GM18508 (cell line): ENCODE measurements around the gene H3-3A.
A peak's percentile ranks its signal among the peaks of the same experiment; 100 is the strongest.
"Not testable (repeated sequence)": the region's sequence is repeated elsewhere in the genome, so short reads cannot be mapped to it uniquely, and the experiment has no call there.

Experiments
- ATAC-seq: cut with Tn5 transposase; IDR thresholded peaks from one replicate; pipeline ENCODE4 v1.9.1; 2021; ENCODE audit warnings: moderate number of reproducible peaks; ENCODE audit not compliant: insufficient read depth, unreplicated experiment

Gene H3-3A

DNA sequence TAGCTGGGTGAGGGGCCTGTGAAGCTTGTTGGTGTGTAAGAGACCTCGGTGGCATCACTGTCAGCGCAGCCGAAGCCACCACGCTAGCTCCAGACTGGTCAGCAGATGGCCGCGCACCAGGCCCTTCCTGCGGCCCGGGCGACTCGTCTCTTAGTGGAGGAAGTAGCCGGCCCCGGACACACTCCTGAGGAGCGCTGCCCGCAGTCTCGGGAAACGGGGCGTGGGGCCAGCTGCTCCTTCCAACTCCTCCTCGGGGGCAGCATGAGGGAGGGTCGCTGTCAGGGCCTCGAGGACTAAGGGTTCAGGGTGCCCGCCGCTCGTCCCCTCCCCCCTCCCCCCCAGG is 20.4 kb downstream of the H3-3A start:
- ATAC-seq, result no peak

DNA sequence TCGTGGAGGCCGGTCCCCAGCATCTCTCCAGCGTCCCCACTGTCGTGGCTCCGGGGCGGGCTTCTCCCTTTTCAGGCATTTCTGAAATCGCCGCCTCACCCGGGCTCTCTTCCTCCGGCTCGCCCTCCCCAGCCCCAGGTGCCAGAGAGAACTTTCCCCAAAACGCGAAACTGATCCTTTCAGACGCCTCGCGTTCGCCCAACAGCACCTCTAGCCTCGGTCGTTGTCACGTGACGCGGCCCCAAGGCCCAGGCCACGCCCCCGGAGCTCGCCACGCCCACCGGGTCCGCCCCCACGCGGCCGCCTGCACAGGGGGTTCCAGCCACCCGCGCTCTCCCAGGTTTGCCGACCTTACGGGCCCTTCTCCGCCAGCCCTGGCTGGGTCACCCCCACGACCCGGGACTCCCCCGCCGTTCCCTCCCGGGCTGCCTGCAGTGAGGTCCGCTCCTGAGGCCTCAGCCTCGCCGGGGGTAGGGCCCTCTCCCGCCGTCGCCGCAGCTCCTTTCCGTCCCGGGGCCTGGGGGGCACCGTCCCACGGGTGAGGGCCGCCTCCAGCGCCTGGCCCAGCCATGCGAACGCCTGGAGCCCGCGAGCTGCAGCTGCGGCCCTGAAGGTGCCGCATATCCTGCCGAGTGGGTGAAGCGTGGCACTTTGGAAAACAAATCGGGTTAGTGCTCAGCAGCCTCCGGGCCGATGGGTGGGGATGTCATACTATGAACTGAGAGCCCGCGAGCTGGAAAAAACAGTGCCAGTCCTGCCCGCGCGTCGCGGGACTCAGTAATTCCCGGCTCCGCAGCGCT is 21.0 kb downstream of the H3-3A start:
- peak; percentile 62 for ATAC-seq

DNA sequence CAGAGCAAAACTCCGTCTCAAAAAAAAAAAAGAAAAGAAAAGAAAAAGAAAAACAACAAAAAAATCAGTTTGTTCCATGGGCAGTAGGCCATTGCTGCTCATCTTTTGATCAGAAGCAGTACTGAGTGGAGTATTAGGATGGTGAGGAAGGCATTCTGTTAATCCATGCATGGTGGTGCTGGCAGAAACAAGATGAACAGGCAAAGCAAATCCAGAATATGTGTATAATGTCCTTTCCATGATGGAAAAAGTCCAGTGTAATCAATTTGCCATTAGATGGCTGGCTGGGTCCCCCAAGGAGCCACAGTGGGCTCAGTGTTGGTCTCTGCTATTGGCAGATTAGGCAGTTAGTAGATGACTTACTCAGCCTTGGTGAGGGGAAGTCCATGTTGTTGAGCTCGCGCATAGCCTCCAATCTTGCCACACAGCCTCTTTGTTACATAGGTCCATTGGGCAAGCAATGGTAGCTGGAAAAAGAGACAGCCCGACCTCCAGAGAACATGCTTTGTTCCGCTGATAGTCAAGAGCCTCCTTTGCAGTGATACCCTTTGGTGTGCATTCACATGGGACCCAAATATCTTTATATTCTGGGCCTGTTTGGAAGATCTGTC is 23.3 kb downstream of the H3-3A start:
- no peak for ATAC-seq

DNA sequence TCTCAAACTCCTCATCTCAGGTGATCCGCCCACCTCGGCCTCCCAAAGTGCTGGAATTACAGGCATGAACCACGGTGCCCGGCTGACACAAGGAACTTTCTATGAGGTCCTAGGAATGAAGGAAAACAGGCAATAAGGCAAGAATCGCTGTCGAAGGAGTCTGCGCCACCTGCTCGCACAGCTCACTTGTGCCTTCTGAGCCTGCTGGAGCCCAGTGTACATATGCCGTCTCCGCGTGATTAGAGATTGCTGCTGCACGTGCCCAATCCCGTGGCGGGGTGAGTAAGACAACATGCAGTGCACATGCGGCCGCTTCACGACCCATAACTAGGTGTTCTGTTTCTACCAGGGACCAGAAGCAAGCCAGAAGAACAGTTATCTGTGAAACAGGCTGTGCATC is 24.3 kb downstream of the H3-3A start:
- ATAC-seq, result no peak

DNA sequence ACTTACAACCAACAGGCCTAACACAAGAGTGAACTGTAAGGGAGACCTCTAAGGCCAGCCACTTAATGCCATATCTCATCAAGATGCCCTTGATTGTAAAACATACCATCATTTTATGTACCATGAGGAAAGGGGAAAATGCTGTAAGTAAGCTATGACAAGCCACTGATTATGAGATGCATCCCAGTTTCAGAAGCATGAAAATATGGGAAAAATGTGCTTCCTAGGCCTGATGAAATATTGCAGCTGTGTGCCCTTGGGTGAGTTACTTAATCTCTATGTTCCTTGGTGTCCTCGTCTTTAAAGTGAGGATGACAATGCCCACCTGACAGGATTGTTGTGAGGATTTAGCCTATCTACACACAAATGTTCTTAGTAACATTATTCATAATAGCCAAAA is 28.9 kb downstream of the H3-3A start:
- ATAC-seq, result no peak

DNA sequence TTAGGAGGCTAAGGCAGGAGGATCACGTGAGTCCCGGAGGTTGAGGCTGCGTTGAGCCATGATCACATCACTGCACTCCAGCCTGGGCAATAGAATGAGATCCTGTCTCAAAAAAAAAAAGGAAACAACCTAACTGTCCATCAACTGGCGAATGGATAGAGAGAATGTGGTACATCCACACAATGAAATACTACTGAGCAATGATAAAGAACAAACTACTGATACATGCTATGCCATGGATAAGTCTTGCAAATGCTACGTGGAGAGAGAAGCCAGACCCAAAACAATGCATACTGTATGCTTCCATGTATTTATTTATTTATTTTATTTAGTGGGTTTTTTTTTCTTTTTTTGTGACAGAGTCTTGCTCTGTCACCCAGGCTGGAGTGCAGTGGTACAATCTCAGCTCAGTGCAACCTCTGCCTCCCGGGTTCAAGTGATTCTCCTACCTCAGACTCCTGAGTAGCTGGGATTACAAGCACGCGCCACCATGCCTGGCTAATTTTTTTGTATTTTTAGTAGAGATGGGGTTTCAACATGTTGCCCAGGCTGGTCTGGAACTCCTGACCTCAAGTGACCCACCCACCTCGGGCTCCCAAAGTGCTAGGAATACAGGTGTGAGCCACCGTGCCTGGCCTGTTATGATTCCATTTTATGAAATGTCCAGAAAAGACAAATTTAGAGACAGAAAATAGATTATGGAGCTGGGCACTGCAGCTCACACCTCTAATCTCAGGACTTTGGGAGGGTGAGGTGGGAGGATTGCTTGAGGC is 29.7 kb downstream of the H3-3A start:
- ATAC-seq, result not testable (repeated sequence)

DNA sequence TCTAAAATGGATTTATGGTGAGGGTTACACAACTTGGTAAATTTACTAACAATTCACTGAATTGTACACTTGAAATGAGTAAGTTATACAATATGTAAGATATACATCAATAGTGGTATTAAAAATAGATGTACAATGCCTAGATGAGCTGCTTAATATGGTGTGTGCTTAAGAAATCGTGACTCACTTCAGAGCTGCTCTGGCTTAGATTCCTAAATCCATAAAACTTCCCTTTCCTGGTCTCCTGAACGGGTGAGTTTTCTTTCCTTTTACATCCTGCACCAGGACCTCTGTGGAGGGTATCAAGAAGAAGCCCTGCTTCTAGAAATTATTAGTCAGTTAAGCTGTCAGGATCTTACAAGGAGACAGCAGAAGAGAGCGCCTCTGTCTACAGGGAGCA is 30.4 kb downstream of the H3-3A start:
- no peak for ATAC-seq

DNA sequence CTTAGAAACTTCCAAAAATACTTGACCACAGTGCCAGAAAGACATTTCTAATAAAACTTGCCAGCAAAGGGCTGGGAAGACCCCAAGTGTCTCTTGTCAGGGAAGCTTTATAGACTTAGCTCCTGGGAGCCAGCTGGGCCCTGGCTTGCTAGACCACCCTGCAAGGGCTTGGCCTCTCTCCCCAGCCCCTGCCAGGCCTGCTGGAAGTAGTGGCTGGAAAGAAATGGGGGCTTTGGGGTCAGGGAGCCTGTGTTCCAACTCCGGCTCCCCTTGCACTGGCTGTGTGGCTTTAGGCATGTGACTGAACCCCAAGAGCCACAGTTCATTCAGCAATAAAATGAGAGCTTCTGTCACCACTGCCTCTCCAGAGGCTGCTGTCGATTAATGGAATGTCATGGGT is 31.1 kb downstream of the H3-3A start:
- ATAC-seq, result no peak

DNA sequence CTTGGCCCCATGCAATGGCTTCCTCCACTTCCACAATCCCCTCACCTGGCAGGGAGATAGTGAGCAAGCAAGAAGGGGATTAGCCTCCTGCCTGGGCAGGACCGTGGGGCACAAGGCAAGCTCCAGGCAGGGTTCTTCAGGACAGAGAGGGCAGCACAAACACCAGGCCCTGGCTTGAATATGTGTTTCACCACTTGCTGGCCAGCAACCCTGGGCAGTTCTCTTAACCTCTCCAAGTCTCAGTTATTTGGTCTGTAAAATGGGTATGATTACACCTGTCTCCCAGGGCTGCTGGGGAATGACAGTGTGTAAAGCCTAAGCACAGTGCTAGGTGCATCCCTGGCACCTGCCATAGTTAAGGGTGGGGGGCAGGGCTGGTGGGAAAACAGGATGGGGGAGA is 31.9 kb downstream of the H3-3A start:
- no peak for ATAC-seq

DNA sequence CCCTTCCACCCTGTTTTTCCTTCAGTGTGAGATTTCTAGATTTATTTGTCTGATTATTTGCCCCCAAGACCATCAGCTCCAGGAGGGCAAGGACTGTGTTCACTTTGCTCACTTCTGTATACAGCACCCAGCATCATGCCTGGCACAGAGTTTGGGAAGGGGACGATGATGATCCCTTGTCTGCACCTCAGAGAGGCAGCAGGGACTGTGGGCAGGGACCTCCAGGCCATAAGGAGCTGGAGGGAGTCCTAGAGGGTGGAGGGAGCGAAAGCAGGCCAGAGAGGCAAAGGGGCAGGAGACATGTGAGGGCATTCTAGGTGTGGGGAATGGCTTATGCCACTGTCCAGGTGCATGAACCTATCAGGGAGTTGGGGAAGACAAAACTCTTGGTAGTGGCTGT is 32.8 kb downstream of the H3-3A start:
- no peak for ATAC-seq

DNA sequence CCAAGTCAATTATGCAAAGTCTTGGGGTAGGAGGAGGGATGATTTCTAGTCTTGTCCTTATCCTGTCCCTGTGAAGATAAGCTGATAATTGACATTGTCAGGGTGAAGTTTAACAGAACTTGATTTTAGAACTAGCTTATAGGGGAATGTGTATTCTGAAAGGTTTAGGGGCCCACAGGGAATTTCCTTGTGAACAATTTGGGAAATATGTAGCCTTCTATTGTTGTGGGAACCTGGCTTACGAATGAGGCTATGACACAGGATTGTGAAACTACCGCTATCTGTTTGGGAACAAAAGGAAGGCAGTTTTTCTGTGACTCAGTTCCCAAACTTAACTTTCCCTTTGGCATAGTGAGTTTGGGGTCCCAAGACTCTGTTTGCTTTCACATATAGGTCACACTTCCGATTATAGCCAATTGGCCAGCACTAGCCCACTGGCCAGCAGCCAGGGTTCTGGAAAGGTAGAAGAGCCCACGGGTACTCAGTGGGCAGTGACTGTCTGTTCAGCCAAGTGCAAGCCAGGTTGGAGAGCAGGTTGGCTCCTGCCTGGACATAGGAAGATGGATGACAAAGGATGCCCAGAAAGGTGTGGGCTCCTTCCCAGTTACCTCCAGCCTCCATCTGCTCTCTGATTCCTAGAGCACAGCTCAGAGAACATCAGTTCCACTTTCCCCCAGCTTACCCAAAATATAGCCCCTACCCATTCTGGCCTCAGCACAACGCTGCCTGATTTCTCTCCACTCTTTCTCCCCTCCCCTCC is 35.5 kb downstream of the H3-3A start:
- ATAC-seq, result no peak

DNA sequence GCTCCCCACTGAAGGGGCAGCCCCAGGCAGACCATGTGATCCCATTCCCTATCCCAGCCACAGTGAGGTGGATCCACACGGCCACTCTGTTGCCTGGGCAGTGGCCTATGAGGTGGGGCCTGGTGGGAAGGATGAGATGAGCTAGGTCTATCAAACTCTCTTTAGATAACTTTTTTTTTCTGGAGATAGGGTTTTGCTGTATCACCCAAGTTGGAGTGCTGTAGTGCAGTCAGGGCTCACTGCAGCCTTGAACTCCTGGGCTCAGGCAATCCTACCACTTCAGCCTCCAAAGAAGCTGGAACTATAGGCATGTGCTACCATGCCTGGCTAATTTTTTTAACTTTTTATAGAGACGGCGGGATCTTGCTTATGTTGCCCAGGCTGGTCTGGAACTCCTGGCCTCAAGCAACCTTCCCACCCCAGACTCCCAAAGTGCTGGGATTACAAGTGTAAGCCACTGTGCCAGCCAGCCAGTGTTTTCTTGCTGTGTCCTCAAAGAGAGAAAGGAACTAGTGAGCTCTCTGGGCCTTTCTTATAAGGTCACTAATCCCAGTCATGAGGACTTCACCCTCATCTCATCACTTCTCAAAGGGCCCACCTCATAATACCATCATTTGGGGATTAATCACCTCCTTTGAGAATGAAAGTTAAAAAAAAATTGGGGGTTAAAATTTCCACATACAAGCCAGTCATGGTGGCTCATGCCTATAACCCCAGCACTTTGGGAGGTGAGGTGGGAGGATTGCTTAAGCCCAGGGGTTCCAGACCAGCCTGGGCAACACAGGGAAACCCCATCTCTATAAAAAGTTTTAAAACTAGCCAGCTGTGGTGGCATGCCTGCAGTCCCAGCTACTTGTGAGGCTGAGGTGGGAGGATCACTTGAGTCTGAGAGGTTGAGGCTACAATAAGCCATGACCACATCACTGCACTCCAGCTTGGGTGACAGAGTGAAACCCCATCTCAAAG is 36.6 kb downstream of the H3-3A start:
- ATAC-seq, result no peak

DNA sequence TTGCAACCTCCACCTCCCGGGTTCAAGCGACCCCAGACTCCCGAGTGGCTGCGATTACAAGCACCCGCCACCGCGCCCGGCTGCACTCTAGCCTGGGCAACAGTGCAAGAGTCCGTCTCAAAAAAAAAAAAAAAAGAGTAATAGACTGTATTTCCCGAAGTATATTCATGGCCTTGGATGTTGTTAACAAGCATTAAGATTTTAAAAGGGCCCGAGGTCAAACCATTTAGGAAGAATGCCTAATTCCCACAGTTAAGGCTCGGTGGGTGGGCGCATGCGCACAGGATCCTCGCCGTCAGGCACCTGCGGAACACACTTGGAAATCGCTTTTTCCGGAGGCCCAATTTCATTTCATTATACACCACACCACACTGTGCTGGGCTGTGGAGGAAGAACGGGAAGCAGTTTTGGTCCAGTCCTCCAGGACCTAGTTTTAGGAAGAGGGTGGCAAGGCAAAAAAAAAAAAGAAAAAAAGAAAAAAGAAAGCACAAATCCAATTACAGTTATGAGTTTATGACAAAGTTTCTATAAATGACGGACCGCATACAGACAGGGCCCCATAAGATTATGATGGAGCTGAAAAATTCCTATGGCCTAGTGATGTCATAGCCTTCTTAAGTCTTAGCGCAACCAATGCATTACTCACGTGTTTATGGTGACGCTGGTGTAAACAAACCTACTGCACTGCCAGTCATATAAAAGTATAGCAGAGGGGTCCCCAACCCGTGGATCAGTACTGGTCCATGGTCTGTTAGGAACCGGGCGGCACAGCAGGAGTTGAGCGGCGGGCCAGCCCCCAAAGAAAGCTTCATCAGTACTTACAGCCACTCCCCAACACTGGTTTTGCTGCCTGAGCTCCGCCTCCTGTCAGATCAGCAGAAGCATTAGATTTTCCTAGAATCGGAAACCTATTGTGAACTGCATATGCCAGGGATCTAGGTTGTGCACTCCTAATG is 38.2 kb downstream of the H3-3A start:
- ATAC-seq, result no peak

DNA sequence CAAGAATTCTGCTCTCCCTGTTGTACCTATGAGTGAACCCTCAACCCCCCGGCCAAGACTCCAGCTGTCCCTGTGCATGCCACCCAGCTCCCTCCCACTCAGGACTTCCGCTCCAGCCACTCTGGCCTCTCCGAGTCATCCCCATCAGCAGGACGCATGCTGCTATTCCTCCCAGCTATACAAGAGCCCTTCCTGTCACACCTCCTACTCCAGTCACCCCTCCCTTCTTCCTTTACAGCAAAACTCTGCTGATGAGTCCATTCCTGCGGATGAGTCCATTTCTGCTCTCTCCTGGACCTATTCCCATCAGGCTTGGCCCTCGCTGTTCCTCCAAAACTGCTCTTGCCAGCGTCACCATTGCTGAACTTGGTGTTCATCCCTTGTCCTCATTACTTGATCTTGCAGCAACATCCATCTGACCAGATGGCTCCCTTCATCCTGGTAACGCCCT is 42.2 kb downstream of the H3-3A start:
- ATAC-seq, result no peak

DNA sequence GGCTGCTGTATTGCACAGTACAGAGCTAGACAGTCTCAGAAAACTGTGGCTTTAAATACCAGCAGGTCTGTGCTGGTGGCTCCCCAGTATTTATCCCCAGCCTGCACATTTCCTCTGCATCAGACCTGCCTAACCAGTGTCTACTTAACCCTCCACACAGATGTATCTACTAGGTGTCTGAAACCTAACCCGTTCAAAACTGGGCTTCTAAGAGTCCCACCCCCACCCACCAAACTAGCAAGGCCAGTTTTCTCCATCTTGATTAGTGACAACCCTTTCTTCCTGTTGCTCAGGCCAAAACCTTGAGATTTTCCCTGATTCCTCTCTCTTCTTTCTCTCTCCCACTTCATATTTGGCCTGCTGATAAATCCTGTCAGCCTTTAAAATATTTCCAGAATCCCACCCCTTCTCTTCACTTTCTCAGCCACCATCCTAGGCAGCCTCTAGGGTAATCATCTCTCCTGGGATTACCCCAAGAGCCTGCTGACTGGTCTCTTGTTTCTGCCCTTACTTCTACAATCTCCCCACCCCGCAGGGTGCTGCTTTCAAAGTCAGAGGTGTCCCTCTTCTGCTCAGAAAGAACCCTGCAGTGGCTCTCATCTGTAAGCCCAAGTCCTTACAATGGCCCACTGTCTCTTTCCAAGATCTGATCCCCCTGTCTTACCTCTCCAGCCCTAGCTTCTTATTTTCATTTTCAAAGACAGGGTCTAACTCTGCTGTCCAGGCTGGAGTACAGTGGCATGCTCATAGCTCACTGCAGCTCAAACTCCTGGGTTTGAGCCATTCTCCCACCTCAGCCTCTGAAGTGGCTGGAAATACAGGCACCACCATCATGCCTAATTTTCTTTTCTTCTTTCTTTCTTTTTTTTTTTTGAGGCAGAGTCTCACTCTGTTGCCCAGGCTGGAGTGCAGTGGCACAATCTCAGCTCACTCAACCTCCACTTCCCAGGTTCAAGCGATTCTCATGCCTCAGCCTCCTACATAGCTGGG is 45.2 kb downstream of the H3-3A start:
- no peak for ATAC-seq

DNA sequence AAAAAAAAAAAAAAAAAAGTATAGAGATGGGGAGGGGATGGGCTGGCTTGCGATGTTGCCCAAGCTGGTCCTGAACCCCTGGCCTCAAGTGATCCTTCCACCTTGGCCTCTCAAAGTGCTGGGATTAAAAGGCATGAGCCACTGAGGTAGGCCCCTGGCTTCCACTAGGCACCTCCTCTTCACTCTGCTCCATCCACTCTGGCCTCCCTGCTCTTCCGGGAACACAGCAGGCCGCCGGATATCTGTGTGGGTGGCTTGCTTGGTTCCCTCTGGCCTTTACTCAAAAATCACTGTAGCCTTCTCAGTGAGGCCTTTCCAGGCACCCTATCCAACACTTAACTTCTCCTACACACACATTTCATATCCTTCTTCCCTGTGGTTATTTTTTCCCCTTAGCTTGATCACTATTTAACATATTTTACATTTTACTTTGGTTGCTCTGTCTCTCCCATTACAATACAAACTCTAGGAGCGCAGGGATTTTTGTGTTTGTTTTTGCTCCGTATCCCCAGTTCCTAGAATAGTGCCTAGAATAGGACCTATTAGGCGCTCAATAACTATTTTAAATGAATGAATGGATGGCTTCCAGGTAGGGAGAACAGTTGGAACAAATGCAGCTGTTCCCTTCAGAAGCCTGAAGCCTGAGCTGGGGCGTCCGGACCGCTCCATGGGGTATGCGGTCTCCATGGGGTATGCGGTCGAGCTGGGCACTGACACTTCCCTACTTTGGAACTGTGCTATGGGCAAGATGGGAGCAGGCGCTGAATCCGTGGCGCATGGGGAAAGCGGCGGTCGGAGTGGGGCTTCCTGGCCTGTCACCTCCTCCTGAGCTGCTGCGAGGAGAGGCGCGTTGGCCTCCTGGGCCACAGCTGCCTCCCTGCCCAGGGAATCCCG is 46.7 kb downstream of the H3-3A start:
- no peak for ATAC-seq
